Measurements from ENCODE around the gene USP19.
A peak's percentile ranks its signal among the peaks of the same experiment; 100 is the strongest.

Gene USP19

GRCh38 chr3:49104427-49105291, 16.0 kb downstream of the USP19 start, which contains the start of gene QARS1:
Gene QARS1 (minus strand): TSS chr3:49104757. CDS start chr3:49104733, 24 bp downstream.
- DNase-seq (ENCODE audit: low read depth in 3 of 3), result peak; percentile 80 to 88 (median 82)

- no peak for DNase-seq (ENCODE audit: low read depth in 3 of 3)
These were observed 16.6 kb downstream of the USP19 start for GRCh38 chr3:49104052-49104426.

DNA sequence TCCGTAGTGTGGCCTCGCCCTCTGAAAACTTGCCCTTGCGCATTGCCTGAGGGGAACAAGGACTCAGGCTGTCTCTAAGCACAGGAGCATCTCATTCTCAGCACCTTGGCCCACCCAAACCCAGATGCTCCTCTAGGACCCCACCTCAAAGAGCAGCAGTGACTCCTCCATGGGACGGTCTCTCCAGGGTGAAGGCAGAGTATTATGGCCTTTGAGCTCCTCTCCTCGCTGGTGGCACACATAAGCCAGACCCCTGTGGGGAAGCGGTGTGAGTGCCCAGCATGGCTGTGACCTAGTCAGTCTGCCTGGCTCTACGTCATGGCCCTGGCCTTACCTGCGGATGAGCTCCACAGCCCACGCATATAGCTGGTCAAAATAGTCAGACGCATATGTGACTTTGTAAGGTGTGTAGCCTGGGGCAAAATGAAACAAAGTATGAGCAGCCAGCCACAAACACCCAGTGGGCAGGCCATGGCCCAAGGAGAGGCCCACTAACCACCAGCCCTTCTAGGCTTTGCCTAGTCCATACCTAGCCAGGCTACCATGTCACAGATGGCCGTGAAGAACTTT, 20.5 kb downstream of the USP19 start:
- no peak for DNase-seq (ENCODE audit: low read depth in 3 of 3)

DNA sequence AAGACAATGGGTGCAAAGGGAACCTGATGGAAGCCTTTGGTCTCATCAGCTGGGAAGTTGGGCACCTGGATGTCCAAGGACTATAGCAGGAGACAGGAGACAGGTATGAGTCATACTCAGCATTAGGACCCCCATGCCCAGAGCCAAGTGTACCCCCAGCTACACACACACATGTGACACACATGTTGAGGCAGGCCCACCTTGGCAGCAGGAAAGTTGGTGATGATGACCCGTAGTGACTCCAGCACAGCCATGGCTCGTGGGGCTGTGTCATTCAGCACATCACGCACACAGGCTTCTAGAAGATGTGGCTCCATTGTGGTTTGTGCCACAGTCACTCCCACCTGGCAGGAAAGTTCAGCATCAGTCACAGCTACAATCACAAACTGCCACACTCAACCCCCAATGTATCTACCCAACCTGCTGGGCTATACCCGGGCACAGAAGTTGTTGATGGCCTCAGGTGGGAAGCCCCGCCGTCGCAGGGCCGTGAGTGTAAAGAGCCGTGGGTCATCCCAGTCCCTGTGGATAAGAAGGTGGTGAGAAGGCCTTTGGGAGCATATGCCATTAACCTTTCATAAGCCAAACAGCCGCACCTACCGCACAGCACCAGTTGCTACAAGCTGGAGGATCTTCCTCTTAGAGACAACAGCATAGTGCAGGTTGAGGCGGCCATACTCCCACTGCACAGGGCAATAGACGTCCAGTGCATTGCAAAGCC, 21.6 kb downstream of the USP19 start:
- DNase-seq (ENCODE audit: low read depth in 3 of 3), result no peak

DNA sequence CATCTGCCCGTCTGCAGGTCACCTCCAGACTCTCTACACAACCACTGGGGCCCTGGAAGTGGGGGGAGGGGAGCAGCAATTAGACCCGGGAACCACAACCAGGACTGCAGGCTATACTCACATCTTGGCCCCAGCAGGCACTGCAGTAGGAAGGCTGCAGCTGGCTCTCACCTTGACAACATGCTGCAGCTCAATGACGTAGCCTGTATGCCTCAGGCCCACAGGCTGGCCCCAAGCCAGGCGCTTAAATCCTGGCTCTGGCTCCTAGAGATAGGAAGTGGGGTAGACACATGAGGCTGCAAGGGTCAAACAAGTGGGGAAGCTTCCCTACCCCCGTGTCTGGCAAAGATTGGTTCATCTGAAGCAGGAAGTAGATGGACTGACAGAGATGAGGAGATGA, 22.2 kb downstream of the USP19 start:
- DNase-seq (ENCODE audit: low read depth in 3 of 3), result no peak

- peak; percentile 88 to 96 (median 95) for DNase-seq (ENCODE audit: low read depth in 3 of 3)
These were observed 26.5 kb downstream of the USP19 start, which contains the start of gene QRICH1 for GRCh38 chr3:49093853-49094767. Gene QRICH1 (minus strand): TSS chr3:49094071. CDS start chr3:49077017, 17,054 bp downstream.

GRCh38 chr3:49092938-49093852, 27.4 kb downstream of the USP19 start:
- peak; percentile 65 to 80 (median 70) for DNase-seq (ENCODE audit: low read depth in 3 of 3)

DNA sequence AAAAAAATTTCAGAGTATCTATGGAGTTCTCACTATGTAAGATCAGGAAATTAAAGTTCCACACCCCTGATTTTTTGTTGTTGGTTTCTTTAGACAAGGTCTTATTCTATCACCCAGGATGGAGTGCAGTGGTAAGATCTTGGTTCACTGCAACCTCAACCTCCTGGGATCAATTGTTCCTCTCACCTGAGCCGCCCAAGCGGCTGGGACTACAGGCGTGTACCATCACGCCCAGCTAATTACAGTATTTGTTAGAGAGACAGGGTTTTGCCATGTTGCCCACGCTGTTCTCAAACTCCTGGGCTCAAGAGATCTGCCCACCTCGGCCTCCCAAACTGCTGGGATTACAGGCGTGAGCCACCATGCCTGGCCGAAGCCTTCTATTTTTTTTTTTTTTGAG, 39.2 kb downstream of the USP19 start:
- DNase-seq (ENCODE audit: low read depth in 3 of 3), result no peak

DNA sequence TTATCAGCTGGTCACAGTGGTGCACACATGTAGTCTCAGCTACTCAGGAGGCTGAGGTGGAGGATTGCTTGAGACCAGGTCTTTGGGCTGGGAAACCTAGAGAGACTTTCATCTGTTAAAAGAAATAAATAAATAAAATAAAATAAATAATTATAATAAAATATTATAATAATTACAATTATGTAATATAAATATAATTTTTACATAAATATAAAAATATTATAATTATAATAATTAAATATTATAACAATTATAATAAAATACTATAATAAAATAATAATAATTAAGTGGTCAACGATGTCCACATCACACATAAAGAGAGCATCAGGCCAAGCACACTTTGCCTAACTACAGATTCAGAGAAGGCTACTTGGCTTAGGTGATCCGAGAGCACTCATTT, 41.4 kb downstream of the USP19 start:
- no peak for DNase-seq (ENCODE audit: low read depth in 3 of 3)

- DNase-seq (ENCODE audit: low read depth in 3 of 3), result no peak
These were observed 44.0 kb downstream of the USP19 start for GRCh38 chr3:49076646-49077045.

- DNase-seq (ENCODE audit: low read depth in 3 of 3), result no peak
These were observed 44.5 kb downstream of the USP19 start for GRCh38 chr3:49076116-49076515.
